WTC11 (cell line): Measurements from ENCODE around the gene CACNA1B. TPM values are rescaled to one million over a fixed set of nuclear protein-coding genes. Genes with fewer than 3 reads are reported as not detected.

Source experiments
- ATAC-seq: fragments of 200-7000 bp; cut with Tn5 transposase; 2 replicates; pipeline ENCODE4 v1.10.0; 2021; ENCODE audit warnings: mild to moderate bottlenecking, moderate library complexity
- CTCF ChIA-PET: fragments of 300-600 bp; sonication (Branson Sonifier 250); formaldehyde crosslinking; loops from one replicate; lab custom pipeline; 2021; ENCODE audit warnings: antibody characterized with exemption; lab: Charles Lee
- POLR2A ChIA-PET: fragments of 350-600 bp; sonication (Branson Sonifier 250); formaldehyde crosslinking; loops from one replicate; lab custom pipeline; 2021; ENCODE audit warnings: antibody characterized with exemption; lab: Charles Lee
- DNase-seq: peaks from one replicate; pipeline ENCODE4 v3.0.0; 2021; ENCODE audit warnings: low spot score
- H3K27ac Mint-ChIP-seq: 2 replicates; pipeline ENCODE4 v1.8.0; 2021; ENCODE audit warnings: mixed read lengths
- H3K27me3 Mint-ChIP-seq: 2 replicates; pipeline ENCODE4 v1.8.0; 2021; ENCODE audit warnings: low read depth, mild to moderate bottlenecking, moderate library complexity, mixed read lengths
- H3K36me3 Mint-ChIP-seq: 2 replicates; pipeline ENCODE4 v1.8.0; 2021; ENCODE audit warnings: mixed read lengths
- H3K4me1 Mint-ChIP-seq: 2 replicates; pipeline ENCODE4 v1.8.0; 2022; ENCODE audit warnings: mixed read lengths
- H3K4me3 Mint-ChIP-seq: 2 replicates; pipeline ENCODE4 v1.8.0; 2021; ENCODE audit warnings: mild to moderate bottlenecking, moderate library complexity, mixed read lengths
- H3K9me3 Mint-ChIP-seq: 2 replicates; pipeline ENCODE4 v1.8.0; 2021; ENCODE audit warnings: mixed read lengths
- AFF4 ChIP-seq: sonication (generic); formaldehyde crosslinking; IDR thresholded peaks from 2 replicates; pipeline ENCODE4 v1.8.1; 2023; ENCODE audit warnings: mild to moderate bottlenecking, missing genetic modification reagents, borderline replicate concordance
- CREM ChIP-seq: sonication (generic); formaldehyde crosslinking; IDR thresholded peaks from 2 replicates; pipeline ENCODE4 v1.8.1; 2022; ENCODE audit warnings: mild to moderate bottlenecking, missing genetic modification reagents, moderate library complexity
- CTCF ChIP-seq: fragments of 200-600 bp; IDR thresholded peaks from 2 replicates; pipeline ENCODE4 v1.8.0; 2022; ENCODE audit warnings: antibody characterized with exemption
- FOXP1 ChIP-seq: sonication (generic); formaldehyde crosslinking; IDR thresholded peaks from 2 replicates; pipeline ENCODE4 v1.8.0; 2022; ENCODE audit warnings: missing genetic modification reagents, mild to moderate bottlenecking, moderate library complexity, borderline replicate concordance
- IRF1 ChIP-seq: sonication (generic); formaldehyde crosslinking; IDR thresholded peaks from 2 replicates; pipeline ENCODE4 v1.8.0; 2023; ENCODE audit warnings: missing genetic modification reagents
- JUN ChIP-seq: sonication (generic); formaldehyde crosslinking; IDR thresholded peaks from 2 replicates; pipeline ENCODE4 v1.8.0; 2023; ENCODE audit warnings: mild to moderate bottlenecking, missing genetic modification reagents
- PRDM15 ChIP-seq: sonication (generic); formaldehyde crosslinking; IDR thresholded peaks from 2 replicates; pipeline ENCODE4 v1.8.0; 2022; ENCODE audit warnings: missing genetic modification reagents
- TCF7 ChIP-seq: sonication (generic); formaldehyde crosslinking; IDR thresholded peaks from 2 replicates; pipeline ENCODE4 v1.8.0; 2022; ENCODE audit warnings: mild to moderate bottlenecking, low read depth, missing genetic modification reagents, moderate library complexity
- TEAD1 ChIP-seq: sonication (generic); formaldehyde crosslinking; IDR thresholded peaks from 2 replicates; pipeline ENCODE4 v1.8.0; 2022; ENCODE audit warnings: mild to moderate bottlenecking, missing genetic modification reagents
- TEAD4 ChIP-seq: sonication (generic); formaldehyde crosslinking; IDR thresholded peaks from 2 replicates; pipeline ENCODE4 v1.8.0; 2022; ENCODE audit warnings: mild to moderate bottlenecking, missing genetic modification reagents
- ZNF121 ChIP-seq: sonication (generic); formaldehyde crosslinking; IDR thresholded peaks from 2 replicates; pipeline ENCODE4 v1.8.0; 2023; ENCODE audit warnings: missing genetic modification reagents
- ZNF219 ChIP-seq: sonication (generic); formaldehyde crosslinking; IDR thresholded peaks from 2 replicates; pipeline ENCODE4 v1.8.0; 2023; ENCODE audit warnings: missing genetic modification reagents, mild to moderate bottlenecking, borderline replicate concordance
- ZNF317 ChIP-seq: sonication (generic); formaldehyde crosslinking; IDR thresholded peaks from 2 replicates; pipeline ENCODE4 v1.8.1; 2023; ENCODE audit warnings: low read depth, mild to moderate bottlenecking, moderate library complexity, missing genetic modification reagents, borderline replicate concordance
- total RNA-seq: library from RNA; stranded (reverse); gene quantifications from 3 replicates; pipeline ENCODE4 v1.2.3, GENCODE V29; 2021
- TF ChIP-seq, protein P1 (sequence below): sonication (generic); formaldehyde crosslinking; IDR thresholded peaks from 2 replicates; pipeline ENCODE4 v1.8.0; 2022; ENCODE audit warnings: mild to moderate bottlenecking, missing genetic modification reagents
- TF ChIP-seq, protein P2 (sequence below): sonication (generic); formaldehyde crosslinking; IDR thresholded peaks from 2 replicates; pipeline ENCODE4 v1.8.0; 2023; ENCODE audit warnings: missing genetic modification reagents, mild to moderate bottlenecking, borderline replicate concordance
- TF ChIP-seq, protein P3 (sequence below): sonication (generic); formaldehyde crosslinking; IDR thresholded peaks from 2 replicates; pipeline ENCODE4 v1.8.1; 2022; ENCODE audit warnings: low read depth, missing genetic modification reagents, borderline replicate concordance

The CACNA1B gene
- total RNA-seq, 1 experiment from 2014 or later = 8.4 TPM

DNA sequence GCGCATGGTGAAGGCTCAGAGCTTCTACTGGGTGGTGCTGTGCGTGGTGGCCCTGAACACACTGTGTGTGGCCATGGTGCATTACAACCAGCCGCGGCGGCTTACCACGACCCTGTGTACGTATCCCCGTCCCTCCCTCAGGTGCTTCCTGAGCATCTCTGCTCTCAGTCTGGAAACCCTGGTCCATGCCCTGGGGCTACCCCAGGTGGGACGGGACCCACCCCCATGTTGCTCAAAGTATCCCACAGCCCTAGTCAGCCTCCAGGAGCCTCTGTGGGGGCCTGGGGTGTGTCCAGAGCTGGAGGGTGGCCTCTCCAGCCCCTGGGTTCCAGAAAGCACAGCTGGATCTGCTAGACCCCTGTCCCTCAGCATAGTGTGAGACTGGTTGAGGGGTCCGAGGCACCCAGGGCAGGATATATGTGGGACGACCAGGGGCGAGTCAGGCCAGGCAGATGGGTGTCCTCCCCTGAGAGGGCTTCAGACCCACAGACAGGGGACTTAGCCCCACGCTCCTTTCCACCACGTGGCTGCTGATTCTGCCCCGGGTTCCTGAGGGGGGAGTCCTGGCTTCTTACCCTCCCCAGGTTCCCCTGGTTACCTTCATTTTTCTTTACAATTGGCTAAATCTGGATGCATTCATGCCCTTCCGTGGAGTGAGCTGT lies 94.0 kb downstream of the CACNA1B start (continued):
- TF ChIP-seq ZNF219 (CRISPR knock-in tag) = no peak

GRCh38 chr9:137972355-137972987 lies 94.9 kb downstream of the CACNA1B start:
- H3K36me3 Mint-ChIP-seq = peaks cover 1% of the 10 kb centered on the region
- TF ChIP-seq IRF1 (CRISPR knock-in tag) = no peak
- TF ChIP-seq PRDM15 (CRISPR knock-in tag) = no peak
- no peak for TF ChIP-seq TCF7 (CRISPR knock-in tag)
- no peak for TF ChIP-seq TEAD1 (CRISPR knock-in tag)
- TF ChIP-seq, protein P1, sequence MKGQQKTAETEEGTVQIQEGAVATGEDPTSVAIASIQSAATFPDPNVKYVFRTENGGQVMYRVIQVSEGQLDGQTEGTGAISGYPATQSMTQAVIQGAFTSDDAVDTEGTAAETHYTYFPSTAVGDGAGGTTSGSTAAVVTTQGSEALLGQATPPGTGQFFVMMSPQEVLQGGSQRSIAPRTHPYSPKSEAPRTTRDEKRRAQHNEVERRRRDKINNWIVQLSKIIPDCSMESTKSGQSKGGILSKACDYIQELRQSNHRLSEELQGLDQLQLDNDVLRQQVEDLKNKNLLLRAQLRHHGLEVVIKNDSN (CRISPR knock-in tag) = no peak
- TF ChIP-seq, protein P2, sequence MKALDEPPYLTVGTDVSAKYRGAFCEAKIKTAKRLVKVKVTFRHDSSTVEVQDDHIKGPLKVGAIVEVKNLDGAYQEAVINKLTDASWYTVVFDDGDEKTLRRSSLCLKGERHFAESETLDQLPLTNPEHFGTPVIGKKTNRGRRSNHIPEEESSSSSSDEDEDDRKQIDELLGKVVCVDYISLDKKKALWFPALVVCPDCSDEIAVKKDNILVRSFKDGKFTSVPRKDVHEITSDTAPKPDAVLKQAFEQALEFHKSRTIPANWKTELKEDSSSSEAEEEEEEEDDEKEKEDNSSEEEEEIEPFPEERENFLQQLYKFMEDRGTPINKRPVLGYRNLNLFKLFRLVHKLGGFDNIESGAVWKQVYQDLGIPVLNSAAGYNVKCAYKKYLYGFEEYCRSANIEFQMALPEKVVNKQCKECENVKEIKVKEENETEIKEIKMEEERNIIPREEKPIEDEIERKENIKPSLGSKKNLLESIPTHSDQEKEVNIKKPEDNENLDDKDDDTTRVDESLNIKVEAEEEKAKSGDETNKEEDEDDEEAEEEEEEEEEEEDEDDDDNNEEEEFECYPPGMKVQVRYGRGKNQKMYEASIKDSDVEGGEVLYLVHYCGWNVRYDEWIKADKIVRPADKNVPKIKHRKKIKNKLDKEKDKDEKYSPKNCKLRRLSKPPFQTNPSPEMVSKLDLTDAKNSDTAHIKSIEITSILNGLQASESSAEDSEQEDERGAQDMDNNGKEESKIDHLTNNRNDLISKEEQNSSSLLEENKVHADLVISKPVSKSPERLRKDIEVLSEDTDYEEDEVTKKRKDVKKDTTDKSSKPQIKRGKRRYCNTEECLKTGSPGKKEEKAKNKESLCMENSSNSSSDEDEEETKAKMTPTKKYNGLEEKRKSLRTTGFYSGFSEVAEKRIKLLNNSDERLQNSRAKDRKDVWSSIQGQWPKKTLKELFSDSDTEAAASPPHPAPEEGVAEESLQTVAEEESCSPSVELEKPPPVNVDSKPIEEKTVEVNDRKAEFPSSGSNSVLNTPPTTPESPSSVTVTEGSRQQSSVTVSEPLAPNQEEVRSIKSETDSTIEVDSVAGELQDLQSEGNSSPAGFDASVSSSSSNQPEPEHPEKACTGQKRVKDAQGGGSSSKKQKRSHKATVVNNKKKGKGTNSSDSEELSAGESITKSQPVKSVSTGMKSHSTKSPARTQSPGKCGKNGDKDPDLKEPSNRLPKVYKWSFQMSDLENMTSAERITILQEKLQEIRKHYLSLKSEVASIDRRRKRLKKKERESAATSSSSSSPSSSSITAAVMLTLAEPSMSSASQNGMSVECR = no peak
- TF ChIP-seq ZNF317 = no peak
- TF ChIP-seq FOXP1 (CRISPR knock-in tag) = no peak
- no peak for TF ChIP-seq TEAD4 (CRISPR knock-in tag)
- no peak for TF ChIP-seq ZNF121 (CRISPR knock-in tag)
- TF ChIP-seq CREM (CRISPR knock-in tag) = no peak
- no peak for TF ChIP-seq JUN (CRISPR knock-in tag)
- no peak for TF ChIP-seq AFF4 (CRISPR knock-in tag)
- TF ChIP-seq, protein P3, sequence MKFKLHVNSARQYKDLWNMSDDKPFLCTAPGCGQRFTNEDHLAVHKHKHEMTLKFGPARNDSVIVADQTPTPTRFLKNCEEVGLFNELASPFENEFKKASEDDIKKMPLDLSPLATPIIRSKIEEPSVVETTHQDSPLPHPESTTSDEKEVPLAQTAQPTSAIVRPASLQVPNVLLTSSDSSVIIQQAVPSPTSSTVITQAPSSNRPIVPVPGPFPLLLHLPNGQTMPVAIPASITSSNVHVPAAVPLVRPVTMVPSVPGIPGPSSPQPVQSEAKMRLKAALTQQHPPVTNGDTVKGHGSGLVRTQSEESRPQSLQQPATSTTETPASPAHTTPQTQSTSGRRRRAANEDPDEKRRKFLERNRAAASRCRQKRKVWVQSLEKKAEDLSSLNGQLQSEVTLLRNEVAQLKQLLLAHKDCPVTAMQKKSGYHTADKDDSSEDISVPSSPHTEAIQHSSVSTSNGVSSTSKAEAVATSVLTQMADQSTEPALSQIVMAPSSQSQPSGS = no peak
- no peak for TF ChIP-seq CTCF
- H3K27me3 Mint-ChIP-seq = no peaks in the 10 kb centered on the region
- ChIA-PET POLR2A (no interaction called here), CTCF (no interaction called here)
- DNase-seq = no peak
- no peak overlapping the region for H3K4me3 Mint-ChIP-seq
- no peak for ATAC-seq
- no peaks in the 10 kb centered on the region for H3K4me1 Mint-ChIP-seq
- H3K27ac Mint-ChIP-seq = no peak overlapping the region
- no peaks in the 10 kb centered on the region for H3K9me3 Mint-ChIP-seq
